Mesenchymal stem cell (in vitro differentiated cells and primary cell): Measurements from ENCODE around the gene HLA-A.

ENCODE experiments used
- DNase-seq: peaks from one replicate; pipeline ENCODE4 v3.0.0-alpha.2; 2013
- H2AFZ ChIP-seq: one replicate; pipeline ENCODE4 v1.6.1; 2013; ENCODE audit warnings: low read depth, mild to moderate bottlenecking, control low read depth, inconsistent platforms, low read length, moderate library complexity
- H2AK5ac ChIP-seq: 2 replicates; pipeline ENCODE4 v1.6.1; 2013; ENCODE audit warnings: low read length, moderate library complexity, mild to moderate bottlenecking, inconsistent platforms; ENCODE audit not compliant: severe bottlenecking
- H2BK120ac ChIP-seq: one replicate; pipeline ENCODE4 v1.6.1; 2013; ENCODE audit warnings: low read depth, mild to moderate bottlenecking, inconsistent platforms, low read length, moderate library complexity
- H2BK12ac ChIP-seq, 2 experiments: one replicate each; pipeline ENCODE4 v1.6.1; 2013; ENCODE audit warnings: inconsistent platforms in 2 of 2, low read length in 2 of 2, mild to moderate bottlenecking in 2 of 2, moderate library complexity in 2 of 2, control low read depth in 1 of 2
- H2BK15ac ChIP-seq: one replicate; pipeline ENCODE4 v1.6.1; 2013; ENCODE audit warnings: mild to moderate bottlenecking, low read depth, inconsistent platforms; ENCODE audit not compliant: poor library complexity, severe bottlenecking
- H2BK5ac ChIP-seq: 2 replicates; pipeline ENCODE4 v1.6.1; 2013; ENCODE audit warnings: low read depth, mild to moderate bottlenecking, low read length, control low read depth, inconsistent platforms; ENCODE audit not compliant: poor library complexity, severe bottlenecking
- H3K14ac ChIP-seq, 2 experiments: one replicate each; pipeline ENCODE4 v1.6.1; 2013; ENCODE audit warnings: inconsistent platforms in 2 of 2, low read length in 2 of 2, control low read depth in 1 of 2, mild to moderate bottlenecking in 1 of 2, moderate library complexity in 1 of 2
- H3K18ac ChIP-seq, 2 experiments: one replicate each; pipeline ENCODE4 v1.6.1; 2013; ENCODE audit warnings: inconsistent platforms in 2 of 2, low read length in 2 of 2, control low read depth in 1 of 2, low read depth in 1 of 2, mild to moderate bottlenecking in 1 of 2
- H3K23ac ChIP-seq, 2 experiments: one replicate each; pipeline ENCODE4 v1.6.1; 2013; ENCODE audit warnings: inconsistent platforms in 2 of 2, low read length in 2 of 2, mild to moderate bottlenecking in 2 of 2, moderate library complexity in 2 of 2, control low read depth in 1 of 2
- H3K27ac ChIP-seq: 2 replicates; pipeline ENCODE4 v1.5.1; 2013; ENCODE audit warnings: mild to moderate bottlenecking, moderate library complexity, low read length, control low read depth, inconsistent platforms; ENCODE audit not compliant: poor library complexity, severe bottlenecking
- H3K27me3 ChIP-seq, 2 experiments: 2 replicates each; pipeline versions ENCODE4 v1.6.1 to v1.7.0; 2013; ENCODE audit warnings: low read length in 2 of 2, mild to moderate bottlenecking in 2 of 2, moderate library complexity in 2 of 2, control low read depth in 1 of 2, inconsistent platforms in 1 of 2; ENCODE audit not compliant: control insufficient read depth in 1 of 2, insufficient read depth in 1 of 2
- H3K36me3 ChIP-seq, 2 experiments: 2 replicates each; pipeline versions ENCODE4 v1.6.1 to v1.7.0; 2013; ENCODE audit warnings: low read length in 2 of 2, control low read depth in 1 of 2, inconsistent platforms in 1 of 2, low read depth in 1 of 2, mild to moderate bottlenecking in 1 of 2; ENCODE audit not compliant: insufficient read depth in 2 of 2, control insufficient read depth in 1 of 2
- H3K4ac ChIP-seq, 2 experiments: one replicate each; pipeline ENCODE4 v1.6.1; 2013; ENCODE audit warnings: inconsistent platforms in 2 of 2, low read length in 2 of 2, mild to moderate bottlenecking in 2 of 2, moderate library complexity in 2 of 2, control low read depth in 1 of 2, low read depth in 1 of 2
- H3K4me1 ChIP-seq: 2 replicates; pipeline ENCODE4 v1.6.1; 2013; ENCODE audit warnings: low read depth, low read length, control low read depth; ENCODE audit not compliant: control insufficient read depth, insufficient read depth
- H3K4me2 ChIP-seq: 2 replicates; pipeline ENCODE4 v1.6.1; 2013; ENCODE audit warnings: low read length, mild to moderate bottlenecking, inconsistent platforms; ENCODE audit not compliant: poor library complexity, severe bottlenecking
- H3K4me3 ChIP-seq, 2 experiments: 2 replicates each; pipeline versions ENCODE4 v1.5.1 to v1.7.0; 2013; ENCODE audit warnings: low read length in 2 of 2, mild to moderate bottlenecking in 2 of 2, control low read depth in 1 of 2, low read depth in 1 of 2; ENCODE audit not compliant: insufficient read depth in 1 of 2
- H3K79me1 ChIP-seq: replicated peaks from 2 replicates; pipeline ENCODE4 v1.6.1; 2013; ENCODE audit warnings: mild to moderate bottlenecking, control low read depth, low read length, inconsistent platforms; ENCODE audit not compliant: poor library complexity, severe bottlenecking
- H3K9ac ChIP-seq: 2 replicates; pipeline ENCODE4 v1.7.0; 2013; ENCODE audit warnings: mild to moderate bottlenecking, low read length, moderate library complexity
- H3K9me3 ChIP-seq: 2 replicates; pipeline ENCODE4 v1.7.0; 2013; ENCODE audit warnings: mild to moderate bottlenecking, low read length; ENCODE audit not compliant: control insufficient read depth
- H4K8ac ChIP-seq: one replicate; pipeline ENCODE4 v1.6.1; 2013; ENCODE audit warnings: inconsistent platforms, mild to moderate bottlenecking, low read length, moderate library complexity
- H4K91ac ChIP-seq: one replicate; pipeline ENCODE4 v1.6.1; 2013; ENCODE audit warnings: mild to moderate bottlenecking, low read length, inconsistent platforms
- WGBS: methylation state at CpG from one replicate; pipeline ENCODE4 v1.1.7; 2013; ENCODE audit warnings: mixed read lengths; 5-methylcytosine and 5-hydroxymethylcytosine counted together

Gene HLA-A

GRCh38 chr6:29968130-29968529 is 25.8 kb downstream of the HLA-A start:
- no peak overlapping the region for H2BK5ac ChIP-seq
- no peak overlapping the region for H3K9ac ChIP-seq
- peak overlapping the region; percentile 96 for H2AK5ac ChIP-seq
- peaks cover 0 to 4% of the 10 kb centered on the region in 2 experiments for H3K36me3 ChIP-seq
- H3K4me3 ChIP-seq, result no peak overlapping the region
- H3K18ac ChIP-seq, result no peak overlapping the region
- no peak overlapping the region for H3K14ac ChIP-seq
- no peak overlapping the region for H2BK120ac ChIP-seq
- no peak overlapping the region for H2BK12ac ChIP-seq
- H3K27ac ChIP-seq, result no peak overlapping the region
- peak; percentile 46 for DNase-seq
- H3K27me3 ChIP-seq, result peaks cover 3 to 10% of the 10 kb centered on the region in 2 experiments
- no peak overlapping the region for H3K4me2 ChIP-seq
- H4K91ac ChIP-seq, result no peak overlapping the region
- H4K8ac ChIP-seq, result no peak overlapping the region
- peaks cover 11% of the 10 kb centered on the region for H3K4me1 ChIP-seq
- H3K79me1 ChIP-seq, result peaks cover 3% of the 10 kb centered on the region
- WGBS, result 56% methylated on average over 2 of the region's 2 CpGs
- no peak overlapping the region for H3K23ac ChIP-seq
- no peak overlapping the region for H2AFZ ChIP-seq
- H3K9me3 ChIP-seq, result no peaks in the 10 kb centered on the region
- H2BK15ac ChIP-seq, result no peak overlapping the region
- no peak overlapping the region for H3K4ac ChIP-seq

DNA sequence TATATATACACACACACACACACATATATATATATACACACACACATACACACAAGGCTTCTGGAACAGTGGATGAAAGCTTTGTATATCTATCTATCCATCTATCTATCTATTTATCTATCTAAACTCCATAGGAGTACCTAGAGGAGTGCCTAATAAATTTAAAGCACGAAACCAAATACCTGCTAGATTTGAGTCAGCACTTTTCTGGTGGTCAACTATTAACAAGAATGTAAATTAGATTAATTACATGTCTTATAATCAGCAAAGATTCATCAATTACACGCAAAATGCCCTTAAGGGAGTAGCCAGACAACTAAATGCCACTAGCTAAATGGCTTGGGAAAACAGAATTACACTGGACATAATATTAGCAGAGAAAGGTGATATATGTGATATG is 26.6 kb downstream of the HLA-A start:
- Histone ChIP-seq H3K27me3 (peaks cover 3 to 10% of the 10 kb centered on the region in 2 experiments), H3K23ac (no peak overlapping the region), H2BK15ac (no peak overlapping the region), H3K27ac (no peak overlapping the region), H2AK5ac (no peak overlapping the region), H2AFZ (no peak overlapping the region), H3K4me1 (peaks cover 11% of the 10 kb centered on the region), H3K14ac (no peak overlapping the region), H4K8ac (no peak overlapping the region), H2BK5ac (no peak overlapping the region), H4K91ac (no peak overlapping the region), H2BK12ac (no peak overlapping the region), H3K79me1 (peaks cover 3% of the 10 kb centered on the region), H2BK120ac (no peak overlapping the region), H3K18ac (no peak overlapping the region), H3K4me2 (no peak overlapping the region), H3K4me3 (no peak overlapping the region), H3K9me3 (no peaks in the 10 kb centered on the region), H3K36me3 (peaks cover 0 to 4% of the 10 kb centered on the region in 2 experiments), H3K4ac (no peak overlapping the region), H3K9ac (no peak overlapping the region)
- no CpG with 5 or more reads among the region's 2 CpGs for WGBS
- no peak for DNase-seq

GRCh38 chr6:29970711-29971110 is 28.4 kb downstream of the HLA-A start:
- Histone ChIP-seq H2BK5ac (no peak overlapping the region), H3K79me1 (peaks cover 5% of the 10 kb centered on the region), H3K9ac (no peak overlapping the region), H4K91ac (no peak overlapping the region), H2BK12ac (no peak overlapping the region), H2AK5ac (no peak overlapping the region), H3K27me3 (peaks cover 20 to 28% of the 10 kb centered on the region in 2 experiments), H3K4ac (no peak overlapping the region), H2BK120ac (no peak overlapping the region), H3K36me3 (peaks cover 0 to 4% of the 10 kb centered on the region in 2 experiments), H3K14ac (no peak overlapping the region), H3K4me1 (peaks cover 15% of the 10 kb centered on the region), H3K4me3 (no peak overlapping the region), H3K9me3 (no peaks in the 10 kb centered on the region), H3K4me2 (no peak overlapping the region), H3K27ac (no peak overlapping the region), H3K18ac (no peak overlapping the region), H4K8ac (no peak overlapping the region), H3K23ac (no peak overlapping the region), H2BK15ac (peak overlapping the region; percentile 15), H2AFZ (no peak overlapping the region)
- DNase-seq, result no peak
- WGBS, result 89% methylated on average over 2 of the region's 2 CpGs

- 15% methylated on average over 17 of the region's 17 CpGs for WGBS
- Histone ChIP-seq H3K18ac (no peak overlapping the region), H2BK5ac (no peak overlapping the region), H3K27me3 (peaks cover 24 to 34% of the 10 kb centered on the region in 2 experiments), H3K9me3 (no peaks in the 10 kb centered on the region), H3K9ac (peak overlapping the region; percentile 92), H3K23ac (no peak overlapping the region), H3K4ac (no peak overlapping the region), H4K91ac (no peak overlapping the region), H2BK15ac (no peak overlapping the region), H3K36me3 (peaks cover 0 to 4% of the 10 kb centered on the region in 2 experiments), H2AK5ac (no peak overlapping the region), H2AFZ (no peak overlapping the region), H4K8ac (no peak overlapping the region), H3K14ac (no peak overlapping the region), H3K27ac (no peak overlapping the region), H3K4me2 (peak overlapping the region; percentile 30), H3K4me1 (peaks cover 16% of the 10 kb centered on the region), H3K79me1 (peaks cover 5% of the 10 kb centered on the region), H3K4me3 (peak overlapping the region; percentile 5 to 78), H2BK120ac (no peak overlapping the region), H2BK12ac (no peak overlapping the region)
- no peak for DNase-seq
These were observed 32.7 kb downstream of the HLA-A start for GRCh38 chr6:29974901-29975560.
